Upper lobe of left lung (tissue), 6 donors: ENCODE data around the gene CLEC17A. TPM values are rescaled to one million over a fixed set of nuclear protein-coding genes. Genes with fewer than 3 reads are reported as not detected.

Experiments
- ATAC-seq, 2 donors: fragments of 200-7000 bp; cut with Tn5 transposase; one replicate each; pipeline ENCODE4 v1.9.1; 2022; ENCODE audit warnings: mild to moderate bottlenecking in 2 of 2, moderate library complexity in 2 of 2; ENCODE audit not compliant: low FRiP score in 2 of 2
- DNase-seq, 2 donors: peaks; one replicate each; pipeline ENCODE4 v3.0.0-alpha.2; 2019 to 2020
- H3K27ac ChIP-seq, 4 donors: fragments of 200-600 bp; sonication (generic); one replicate each; pipeline ENCODE4 v1.5.1; 2016 to 2019
- H3K27me3 ChIP-seq, 4 donors: fragments of 200-600 bp; sonication (generic); one replicate each; pipeline ENCODE4 v1.5.1; 2017 to 2019
- H3K36me3 ChIP-seq, 4 donors: fragments of 200-600 bp; sonication (generic); one replicate each; pipeline ENCODE4 v1.5.1; 2016 to 2019
- H3K4me1 ChIP-seq, 4 donors: fragments of 200-600 bp; sonication (generic); one replicate each; pipeline ENCODE4 v1.5.1; 2018 to 2019
- H3K4me3 ChIP-seq, 4 donors: fragments of 200-600 bp; sonication (generic); one replicate each; pipeline ENCODE4 v1.5.1; 2017 to 2019; ENCODE audit warnings: mild to moderate bottlenecking in 2 of 4, moderate library complexity in 1 of 4
- H3K9me3 ChIP-seq, 4 donors: fragments of 200-600 bp; sonication (generic); one replicate each; pipeline ENCODE4 v1.5.1; 2018 to 2019
- CTCF ChIP-seq, 6 experiments: fragments of 450-650 bp in 4 of 6; fragments of 200-600 bp in 2 of 6; sonication (generic) in 2 of 6; IDR thresholded peaks; one replicate each; pipeline ENCODE4 v1.5.1; 2016 to 2019; ENCODE audit warnings: antibody characterized with exemption in 6 of 6
- EP300 ChIP-seq, 4 donors: sonication (generic); formaldehyde crosslinking; IDR thresholded peaks; one replicate each; pipeline ENCODE4 v1.5.1; 2017; ENCODE audit warnings: antibody characterized with exemption in 4 of 4, control low read depth in 2 of 4
- POLR2A ChIP-seq, 4 donors: fragments of 450-650 bp; IDR thresholded peaks; one replicate each; pipeline ENCODE4 v1.5.1; 2016 to 2017; ENCODE audit warnings: antibody characterized with exemption in 4 of 4, mild to moderate bottlenecking in 2 of 4
- POLR2AphosphoS5 ChIP-seq, 2 donors: sonication (generic); formaldehyde crosslinking; IDR thresholded peaks; one replicate each; pipeline ENCODE4 v1.5.1; 2017; ENCODE audit warnings: antibody characterized with exemption in 2 of 2
- WGBS, 2 donors: methylation state at CpG; one replicate each; pipeline ENCODE4 v1.1.5; 2017 to 2018; 5-methylcytosine and 5-hydroxymethylcytosine counted together
- total RNA-seq, 6 donors: library from RNA; depleted of rRNA in 4 of 6; stranded (reverse); fragments of >200 nt in 4 of 6; gene quantifications; one replicate each; pipeline versions ENCODE4 v1.1.0 to v1.2.1, GENCODE V29; 2016 to 2021
- donor health status: DM: no; HTN: no; CAD: no; lungs with moderate emphysema.
- donor health status: DM: no; HTN: yes; CAD: no; lungs with severe emphysema.

Gene CLEC17A
- total RNA-seq, 6 donors from 2014 or later, result not detected

GRCh38 chr19:14566712-14567077, 16.2 kb upstream of the CLEC17A start:
- H3K36me3 ChIP-seq, result peaks cover 8 to 40% (median 27%) of the 10 kb centered on the region in 4 donors
- H3K4me1 ChIP-seq, result peaks cover 11 to 39% (median 17%) of the 10 kb centered on the region in 4 donors
- H3K27ac ChIP-seq, result no peak overlapping the region
- ATAC-seq (no peak), DNase-seq (peak in 1 of 2 donors; percentile 56)
- 81% methylated on average over 13 of the region's 18 CpGs; no CpG with 5 or more reads in 1 of the 2 donors for WGBS, 2 donors
- no peaks in the 10 kb centered on the region for H3K9me3 ChIP-seq
- H3K27me3 ChIP-seq, result no peaks in the 10 kb centered on the region
- TF ChIP-seq CTCF (IDR thresholded peaks at IDR 0.05) (no peak), POLR2AphosphoS5 (IDR thresholded peaks at IDR 0.05) (no peak), EP300 (IDR thresholded peaks at IDR 0.05) (no peak), POLR2A (IDR thresholded peaks at IDR 0.05) (no peak)
- H3K4me3 ChIP-seq, result no peak overlapping the region

- no peak for TF ChIP-seq CTCF (IDR thresholded peaks at IDR 0.05)
- Histone ChIP-seq H3K9me3 (no peaks in the 10 kb centered on the region), H3K4me3 (no peak overlapping the region), H3K36me3 (peaks cover 8 to 40% (median 27%) of the 10 kb centered on the region in 4 donors), H3K27me3 (no peaks in the 10 kb centered on the region), H3K4me1 (peaks cover 11 to 38% (median 17%) of the 10 kb centered on the region in 4 donors), H3K27ac (no peak overlapping the region)
- WGBS, 2 donors, result 80 to 91% methylated on average over 10 to 11 of the region's 11 CpGs
- no peak for DNase-seq
- no peak for ATAC-seq
Observed at GRCh38 chr19:14567079-14567478, 15.8 kb upstream of the CLEC17A start.

- DNase-seq, result peak in 1 of 2 donors; percentile 54
- H3K9me3 ChIP-seq, result no peaks in the 10 kb centered on the region
- no peaks in the 10 kb centered on the region for H3K27me3 ChIP-seq
- H3K36me3 ChIP-seq, result peaks cover 4 to 26% (median 11%) of the 10 kb centered on the region in 4 donors
- no peak for ATAC-seq
- 51 to 53% methylated on average over 22 of the region's 22 CpGs for WGBS, 2 donors
- peak overlapping the region in 3 of 4 donors; percentile 30 to 89 (median 88) for H3K27ac ChIP-seq
- H3K4me1 ChIP-seq, result peaks cover 22 to 48% (median 29%) of the 10 kb centered on the region in 4 donors
- H3K4me3 ChIP-seq, result peak overlapping the region; percentile 48 to 98 (median 89)
- TF ChIP-seq EP300 (IDR thresholded peaks at IDR 0.05) (no peak), POLR2A (IDR thresholded peaks at IDR 0.05) (no peak), POLR2AphosphoS5 (IDR thresholded peaks at IDR 0.05) (no peak), CTCF (IDR thresholded peaks at IDR 0.05) (no peak)
Observed at GRCh38 chr19:14570864-14571527, 11.9 kb upstream of the CLEC17A start.

- 2 to 5% methylated on average over 21 to 38 of the region's 40 CpGs for WGBS, 2 donors
- peak; percentile 95 to 97 for ATAC-seq
- Histone ChIP-seq H3K4me1 (peaks cover 22 to 48% (median 29%) of the 10 kb centered on the region in 4 donors), H3K27ac (peak within 1 kb of the TSS; percentile 30 to 89 (median 82)), H3K9me3 (no peaks in the 10 kb centered on the region), H3K36me3 (peaks cover 0 to 22% (median 5%) of the 10 kb centered on the region in 4 donors), H3K4me3 (peak within 1 kb of the TSS; percentile 48 to 98 (median 89)), H3K27me3 (no peaks in the 10 kb centered on the region)
- peak; percentile 94 to 98 for DNase-seq
- TF ChIP-seq POLR2A (IDR thresholded peaks at IDR 0.05), result peak in 1 of 4 donors; percentile 72
- TF ChIP-seq EP300 (IDR thresholded peaks at IDR 0.05), result no peak
- TF ChIP-seq POLR2AphosphoS5 (IDR thresholded peaks at IDR 0.05), result peak; percentile 77 to 91
- TF ChIP-seq CTCF (IDR thresholded peaks at IDR 0.05), result peak; percentile 55 to 92 (median 74)
Observed at GRCh38 chr19:14571695-14572490, 11.0 kb upstream of the CLEC17A start, which contains the start of gene NDUFB7. TSS of gene NDUFB7 (minus strand) at chr19:14572066. CDS start at chr19:14572000, 66 bp downstream.
